Motor neuron (in vitro differentiated cells): Measurements from ENCODE around the gene XRCC1. TPM values are rescaled to one million over a fixed set of nuclear protein-coding genes. Genes with fewer than 3 reads are reported as not detected.
"Not testable (repeated sequence)": the region's sequence is repeated elsewhere in the genome, so short reads cannot be mapped to it uniquely, and the experiment has no call there.

Experiments used
- ATAC-seq, 8 experiments: fragments of 200-7000 bp; cut with Tn5 transposase; replicated peaks in 6 of 8; 2 replicates each; pipeline ENCODE4 v1.8.0; 2021; ENCODE audit warnings: mild to moderate bottlenecking in 8 of 8, moderate library complexity in 8 of 8
- H3K27ac ChIP-seq, 2 donors: fragments of 250-450 bp; sonication (Bioruptor Pico); 2 replicates each; pipeline ENCODE4 v1.9.0; 2021; ENCODE audit warnings: antibody characterized with exemption in 2 of 2, mild to moderate bottlenecking in 2 of 2, moderate library complexity in 1 of 2
- H3K4me1 ChIP-seq, 2 donors: fragments of 250-450 bp; sonication (Bioruptor Pico); replicated peaks in 1 of 2; 2 replicates each; pipeline ENCODE4 v1.6.1; 2021; ENCODE audit warnings: antibody characterized with exemption in 2 of 2, mild to moderate bottlenecking in 2 of 2, moderate library complexity in 1 of 2
- H3K4me3 ChIP-seq, 5 donors: fragments of 250-450 bp; sonication (Bioruptor Pico); 2 replicates each; pipeline ENCODE4 v1.9.0; 2021; ENCODE audit warnings: antibody characterized with exemption in 5 of 5, mild to moderate bottlenecking in 5 of 5, moderate library complexity in 4 of 5
- WGBS, 10 experiments: fragments of 450-650 bp; shearing (Covaris generic); methylation state at CpG; one replicate each; pipeline ENCODE4 v1.0.0; 2022; 5-methylcytosine and 5-hydroxymethylcytosine counted together
- in situ Hi-C, 9 experiments: fragments of 400-800 bp; cut with MboI; loops; one replicate each; pipeline ENCODE4 v1.15.0; 2021; ENCODE audit warnings: low sequenced_read_pairs in 9 of 9, low pct_unique_long_range_greater_than_20kb in 2 of 9; ENCODE audit not compliant: unreplicated experiment in 9 of 9
- total RNA-seq, 8 experiments: library from RNA; unstranded; fragments of 300-600 nt; gene quantifications; 2 replicates each; pipeline versions ENCODE4 v1.2.3 to v1.2.4, GENCODE V29; 2022

XRCC1 gene
- total RNA-seq, 8 experiments from 2014 or later: 7.2 to 62.1 (median 30.1) TPM

GRCh38 chr19:43562226-43562697, 13.1 kb downstream of the XRCC1 start:
- ATAC-seq: no peak
- in situ Hi-C loops: no loop called here
- Histone ChIP-seq H3K4me1 (no peaks in the 10 kb centered on the region), H3K4me3 (no peak overlapping the region), H3K27ac (no peak overlapping the region)
- 45 to 100% (median 100%) methylated on average over 1 to 3 of the region's 6 CpGs; no CpG with 5 or more reads in 6 of the 10 experiments for WGBS, 10 experiments

- in situ Hi-C loops: no loop called here
Measured at GRCh38 chr19:43561139-43561970, 14.0 kb downstream of the XRCC1 start.

GRCh38 chr19:43560687-43561086, 14.6 kb downstream of the XRCC1 start:
- ATAC-seq: peak in 3 of 8 experiments; percentile 29 to 38 (median 30)
- Histone ChIP-seq H3K4me3 (no peak overlapping the region), H3K27ac (no peak overlapping the region), H3K4me1 (no peaks in the 10 kb centered on the region)
- in situ Hi-C loops: no loop called here
- 50 to 100% (median 92%) methylated on average over 2 of the region's 6 CpGs; no CpG with 5 or more reads in 5 of the 10 experiments for WGBS, 10 experiments

More at GRCh38 chr19:43561139-43561970, 14.0 kb downstream of the XRCC1 start:
- H3K4me1 ChIP-seq: no peaks in the 10 kb centered on the region
- no peak overlapping the region for H3K27ac ChIP-seq
- WGBS, 10 experiments: 88 to 100% (median 95%) methylated on average over 1 to 11 of the region's 12 CpGs; no CpG with 5 or more reads in 2 of the 10 experiments
- no peak for ATAC-seq
- H3K4me3 ChIP-seq: no peak overlapping the region

- H3K27ac ChIP-seq: no peak overlapping the region
- in situ Hi-C loops: no loop called here
- ATAC-seq: peak in 7 of 8 experiments; percentile 57 to 86 (median 73)
Measured at GRCh38 chr19:43555185-43555770, 20.0 kb downstream of the XRCC1 start.

DNA sequence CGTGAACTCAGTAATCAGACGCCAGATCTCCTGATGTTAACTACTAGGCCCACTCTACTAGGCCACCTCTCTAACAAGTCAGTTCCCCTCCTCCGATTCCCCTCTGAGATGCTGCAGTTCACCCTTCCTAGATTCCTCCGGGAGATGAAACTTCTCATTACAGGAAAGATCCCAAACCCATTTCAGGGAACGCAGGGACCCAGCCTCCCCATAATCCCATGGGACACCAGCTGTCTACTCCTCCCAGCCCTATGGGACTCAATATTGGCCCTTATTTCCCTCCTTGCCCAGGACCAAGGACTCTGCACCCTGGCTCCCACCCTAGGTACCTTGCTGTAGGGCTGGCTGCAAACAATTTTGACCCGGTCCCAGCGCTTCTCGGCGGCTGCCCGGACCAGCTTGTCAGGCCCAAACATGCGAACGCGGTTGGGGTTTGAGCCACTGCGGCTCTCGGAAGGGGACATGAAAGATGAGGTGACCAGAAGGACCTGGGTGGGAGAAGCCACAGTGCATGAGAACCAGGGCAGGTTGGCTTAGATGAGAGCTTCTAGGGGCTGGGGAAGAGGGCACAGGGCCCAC, 20.9 kb downstream of the XRCC1 start:
- Histone ChIP-seq H3K4me3 (no peak overlapping the region), H3K27ac (no peak overlapping the region), H3K4me1 (no peaks in the 10 kb centered on the region)
- no peak for ATAC-seq
- in situ Hi-C loops: no loop called here
- 80 to 100% (median 98%) methylated on average over 1 to 6 of the region's 15 CpGs; no CpG with 5 or more reads in 6 of the 10 experiments for WGBS, 10 experiments

More at GRCh38 chr19:43555185-43555770, 20.0 kb downstream of the XRCC1 start:
- no peaks in the 10 kb centered on the region for H3K4me1 ChIP-seq
- WGBS, 10 experiments: 0 to 90% (median 37%) methylated on average over 1 to 7 of the region's 8 CpGs; no CpG with 5 or more reads in 2 of the 10 experiments
- H3K4me3 ChIP-seq: no peak overlapping the region

DNA sequence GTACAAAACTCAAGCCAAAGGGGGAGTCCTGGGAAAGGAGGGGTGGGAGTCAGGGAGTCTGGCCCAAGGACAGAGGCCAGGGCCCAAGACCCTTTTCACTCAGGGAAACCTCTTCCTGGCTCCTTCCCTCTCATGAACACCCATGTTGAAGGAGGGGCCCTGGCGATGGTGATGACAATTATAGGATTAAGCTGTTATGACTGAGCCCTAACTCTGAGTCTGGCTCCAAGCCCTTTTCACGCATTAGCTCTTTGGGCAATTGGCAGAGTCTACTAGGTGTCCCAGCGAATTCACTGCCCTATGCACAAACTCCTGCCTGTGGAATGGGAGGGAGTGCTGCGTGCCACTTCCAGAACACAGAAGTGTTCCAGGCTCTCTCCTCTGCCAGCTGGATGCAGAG, 21.7 kb downstream of the XRCC1 start:
- in situ Hi-C loops: no loop called here
- ATAC-seq: no peak
- Histone ChIP-seq H3K4me3 (no peak overlapping the region), H3K27ac (no peak overlapping the region), H3K4me1 (no peaks in the 10 kb centered on the region)
- 33 to 100% (median 98%) methylated on average over 1 to 4 of the region's 4 CpGs; no CpG with 5 or more reads in 4 of the 10 experiments for WGBS, 10 experiments

- no peak for ATAC-seq
- no CpG with 5 or more reads among the region's 3 CpGs for WGBS, 10 experiments
- Histone ChIP-seq H3K27ac (no peak overlapping the region), H3K4me3 (no peak overlapping the region), H3K4me1 (no peaks in the 10 kb centered on the region)
- in situ Hi-C loops: no loop called here
Measured at GRCh38 chr19:43552616-43553015, 22.7 kb downstream of the XRCC1 start.

DNA sequence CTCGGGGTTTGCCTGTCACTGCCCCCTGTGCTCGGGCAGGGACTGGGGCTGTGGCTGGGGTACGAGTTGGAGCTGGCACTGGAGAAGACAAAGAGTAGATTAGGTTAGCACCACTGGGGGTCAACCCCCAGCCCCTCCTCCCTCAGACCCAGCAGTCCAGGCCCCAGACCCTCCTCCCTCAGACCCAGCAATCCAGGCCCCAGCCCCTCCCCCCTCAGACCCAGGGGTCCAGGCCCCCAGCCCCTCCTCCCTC, 23.2 kb downstream of the XRCC1 start:
- in situ Hi-C loops: no loop called here
- no peak overlapping the region for H3K27ac ChIP-seq
- H3K4me1 ChIP-seq: no peaks in the 10 kb centered on the region
- no peak overlapping the region for H3K4me3 ChIP-seq
- no peak for ATAC-seq
- WGBS, 10 experiments: no CpG with 5 or more reads among the region's 3 CpGs

GRCh38 chr19:43551399-43552197, 23.7 kb downstream of the XRCC1 start:
- in situ Hi-C loops: no loop called here
- no peaks in the 10 kb centered on the region for H3K4me1 ChIP-seq
- 0 to 100% (median 89%) methylated on average over 1 to 8 of the region's 23 CpGs; no CpG with 5 or more reads in 1 of the 10 experiments for WGBS, 10 experiments
- H3K27ac ChIP-seq: no peak overlapping the region
- ATAC-seq: no peak
- no peak overlapping the region for H3K4me3 ChIP-seq

DNA sequence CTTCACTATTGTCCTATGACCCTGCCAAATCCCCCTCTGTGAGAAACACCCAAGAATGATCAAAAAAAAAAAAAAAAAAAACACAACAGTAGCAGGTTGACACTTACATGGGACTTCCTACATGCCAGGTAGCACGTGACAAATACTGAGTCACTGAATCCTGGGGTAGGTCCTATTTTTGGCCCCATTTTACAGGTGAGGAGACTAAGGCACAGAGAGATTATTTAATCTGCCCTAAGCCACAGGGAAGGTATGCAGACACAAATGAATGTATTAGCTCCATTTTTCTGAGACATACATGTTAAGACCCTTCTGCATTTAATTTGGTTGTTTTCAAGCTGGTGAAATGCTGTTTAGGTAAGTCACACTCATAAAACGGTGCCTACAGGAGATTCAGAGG, 26.6 kb downstream of the XRCC1 start:
- WGBS, 10 experiments: 54 to 100% (median 90%) methylated on average over 1 to 2 of the region's 2 CpGs; no CpG with 5 or more reads in 2 of the 10 experiments

GRCh38 chr19:43547926-43548325, 27.4 kb downstream of the XRCC1 start:
- H3K4me3 ChIP-seq, H3K27ac ChIP-seq, ATAC-seq, H3K4me1 ChIP-seq, in situ Hi-C loops: not testable (repeated sequence)
- no CpG with 5 or more reads among the region's 24 CpGs for WGBS, 10 experiments

More for the DNA sequence above, 26.6 kb downstream of the XRCC1 start:
- ATAC-seq: peak in 1 of 8 experiments; percentile 35
- Histone ChIP-seq H3K27ac (no peak overlapping the region), H3K4me3 (no peak overlapping the region), H3K4me1 (no peaks in the 10 kb centered on the region)
- in situ Hi-C loops: no loop called here

DNA sequence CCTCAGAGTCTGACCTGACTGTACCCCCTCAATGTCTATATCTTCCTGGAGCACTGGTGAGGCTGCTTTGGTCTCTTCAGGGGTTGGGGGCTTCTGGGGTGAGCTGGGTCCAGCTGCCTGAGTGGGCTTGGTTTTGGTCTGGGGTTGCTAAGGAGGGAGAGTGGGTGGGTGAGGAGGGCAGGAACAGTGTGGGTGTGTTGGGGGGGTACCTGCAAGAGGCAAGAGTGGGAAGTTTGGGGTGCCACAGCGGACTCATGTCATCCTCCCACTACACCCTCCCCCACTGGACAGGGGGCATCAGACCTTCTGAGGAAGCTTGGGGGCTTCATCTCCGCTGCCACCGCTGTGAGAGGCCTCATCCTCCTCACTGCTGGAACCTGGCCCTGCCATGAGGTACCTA, 28.7 kb downstream of the XRCC1 start:
- H3K27ac ChIP-seq: no peak overlapping the region
- ATAC-seq: no peak
- H3K4me1 ChIP-seq: no peaks in the 10 kb centered on the region
- in situ Hi-C loops: no loop called here
- no peak overlapping the region for H3K4me3 ChIP-seq
- WGBS, 10 experiments: 100% methylated on average over 1 of the region's 3 CpGs; no CpG with 5 or more reads in 8 of the 10 experiments

- ATAC-seq: peak in 1 of 8 experiments; percentile 43
- no peak overlapping the region for H3K27ac ChIP-seq
- H3K4me1 ChIP-seq: no peaks in the 10 kb centered on the region
- H3K4me3 ChIP-seq: no peak overlapping the region
- WGBS, 10 experiments: no CpG with 5 or more reads among the region's 2 CpGs
- in situ Hi-C loops: no loop called here
Measured at GRCh38 chr19:43545981-43546380, 29.3 kb downstream of the XRCC1 start.
